ENCODE measurements around the gene PER3.
"Not testable (repeated sequence)": the region's sequence is repeated elsewhere in the genome, so short reads cannot be mapped to it uniquely, and the experiment has no call there.

Gene PER3

DNA sequence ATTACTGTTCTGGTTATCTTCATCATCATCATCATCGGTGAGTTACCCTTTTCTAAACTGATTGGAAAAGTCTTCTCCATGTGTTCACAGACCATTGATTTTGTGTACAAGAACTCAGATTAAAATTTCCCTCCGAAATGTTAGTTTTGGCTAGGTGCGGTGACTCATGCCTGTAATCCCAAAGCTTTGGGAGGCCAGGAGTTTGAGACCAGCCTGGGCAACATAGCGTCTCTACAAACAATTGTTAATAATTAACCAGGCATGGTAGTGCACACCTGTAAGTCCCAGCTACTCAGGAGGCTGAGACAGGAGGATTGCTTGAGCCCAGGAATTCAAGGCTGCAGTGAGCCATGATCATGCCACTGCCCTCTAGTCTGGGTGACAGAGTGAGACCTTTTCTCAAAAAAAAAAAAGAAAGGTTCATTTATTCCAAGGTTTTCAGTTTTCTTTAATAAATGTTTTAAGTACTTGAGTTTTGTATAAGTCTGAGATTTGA lies 5.9 kb upstream of the PER3 start:
- in situ Hi-C loops (cut with HindIII; ENCODE audit: low sequenced_read_pairs), result no loop called here

DNA sequence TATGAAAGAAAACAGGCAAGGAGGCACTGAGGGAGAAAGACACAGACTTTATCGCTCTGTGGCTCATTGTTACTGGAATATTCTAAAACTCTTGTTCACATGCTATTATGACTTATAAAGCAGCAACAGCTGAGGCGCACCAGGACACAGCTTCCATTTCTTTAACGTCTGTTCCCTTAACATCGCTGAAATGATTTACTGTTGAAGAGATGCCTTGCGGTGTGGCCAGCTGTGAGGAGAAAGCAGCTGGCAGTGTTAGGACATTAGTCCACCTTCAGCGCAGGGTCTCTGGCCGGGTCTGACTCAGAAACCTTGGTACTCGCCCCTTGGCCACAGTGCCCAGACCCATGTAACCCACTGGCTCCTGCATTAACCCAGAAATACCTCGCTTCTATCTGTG lies 3.1 kb upstream of the PER3 start:
- in situ Hi-C loops (cut with HindIII; ENCODE audit: low sequenced_read_pairs), result no loop called here

DNA sequence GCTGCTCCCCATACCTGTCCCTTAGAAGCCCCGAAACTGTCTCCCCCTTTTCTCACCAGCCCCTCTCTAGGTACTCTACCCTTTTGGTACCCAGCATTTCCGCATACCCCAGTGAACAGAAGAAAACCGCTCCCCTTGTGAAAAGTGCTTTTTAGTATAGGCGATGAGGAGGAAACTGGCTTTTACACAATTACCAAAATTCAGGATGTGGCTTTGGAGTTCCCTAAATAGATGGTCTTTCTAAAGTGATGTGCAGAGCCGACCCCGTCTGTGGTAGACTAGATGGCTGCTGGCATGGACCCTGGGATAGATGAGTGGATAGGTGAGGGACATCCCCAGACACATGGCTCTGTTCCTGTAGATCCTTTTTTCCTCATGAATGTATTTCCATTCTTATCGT lies 2.6 kb upstream of the PER3 start:
- in situ Hi-C loops (cut with HindIII; ENCODE audit: low sequenced_read_pairs), result no loop called here

DNA sequence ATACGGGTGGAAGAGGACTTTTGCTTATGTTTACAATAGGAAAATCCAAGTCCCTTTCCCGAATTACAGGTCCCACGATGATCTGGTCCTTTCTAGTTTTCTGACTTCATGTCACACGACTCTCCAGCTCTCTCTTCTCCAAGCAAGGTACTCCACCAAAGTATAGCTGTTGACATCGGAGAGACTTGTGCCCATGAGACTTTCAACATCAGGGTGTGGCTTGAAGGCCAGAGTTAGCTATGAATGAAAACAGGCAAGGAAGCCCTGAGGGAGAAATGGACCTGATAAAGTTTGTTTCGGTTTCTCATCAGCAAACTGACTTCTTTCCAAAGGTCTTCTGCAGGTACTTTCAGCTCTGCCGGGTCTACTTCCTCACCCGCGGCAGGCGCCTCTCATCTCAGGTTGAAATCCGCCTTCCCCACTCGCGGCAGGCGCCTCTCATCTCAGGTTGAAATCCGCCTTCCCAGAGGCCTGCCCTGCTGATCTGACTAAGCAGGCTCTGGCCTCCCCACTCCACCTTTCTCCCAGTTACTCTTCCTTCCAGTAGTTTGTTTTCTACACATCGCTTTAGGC lies 2.1 kb upstream of the PER3 start:
- in situ Hi-C loops (cut with HindIII; ENCODE audit: low sequenced_read_pairs), result no loop called here

DNA sequence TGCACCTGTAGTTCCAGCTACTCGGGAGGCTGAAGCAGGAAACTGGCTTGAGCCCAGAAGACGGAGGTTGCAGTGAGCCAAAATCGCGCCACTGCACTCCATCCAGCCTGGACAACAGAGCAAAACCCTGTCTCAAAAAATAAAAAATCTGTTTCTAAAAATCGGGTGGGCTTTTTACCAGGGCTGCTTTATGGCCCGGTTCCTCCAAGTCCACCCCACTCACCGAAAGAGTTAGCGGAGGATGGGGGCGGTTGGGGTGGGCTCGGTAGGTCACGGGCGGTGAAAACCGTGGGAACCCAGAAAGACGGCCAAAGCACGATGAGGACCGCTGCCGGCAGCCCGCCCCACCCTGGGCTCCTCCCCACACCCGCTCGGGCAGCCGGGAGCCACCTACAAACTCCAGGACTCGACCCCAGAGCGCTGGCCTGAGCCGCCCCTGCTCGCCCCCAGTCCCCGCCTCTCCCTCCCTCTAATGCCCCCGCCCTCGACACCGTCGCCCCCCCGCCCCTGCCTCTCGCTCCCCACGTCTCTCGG lies 846 bp upstream of the PER3 start:
- in situ Hi-C loops (cut with HindIII; ENCODE audit: low sequenced_read_pairs), result no loop called here

DNA sequence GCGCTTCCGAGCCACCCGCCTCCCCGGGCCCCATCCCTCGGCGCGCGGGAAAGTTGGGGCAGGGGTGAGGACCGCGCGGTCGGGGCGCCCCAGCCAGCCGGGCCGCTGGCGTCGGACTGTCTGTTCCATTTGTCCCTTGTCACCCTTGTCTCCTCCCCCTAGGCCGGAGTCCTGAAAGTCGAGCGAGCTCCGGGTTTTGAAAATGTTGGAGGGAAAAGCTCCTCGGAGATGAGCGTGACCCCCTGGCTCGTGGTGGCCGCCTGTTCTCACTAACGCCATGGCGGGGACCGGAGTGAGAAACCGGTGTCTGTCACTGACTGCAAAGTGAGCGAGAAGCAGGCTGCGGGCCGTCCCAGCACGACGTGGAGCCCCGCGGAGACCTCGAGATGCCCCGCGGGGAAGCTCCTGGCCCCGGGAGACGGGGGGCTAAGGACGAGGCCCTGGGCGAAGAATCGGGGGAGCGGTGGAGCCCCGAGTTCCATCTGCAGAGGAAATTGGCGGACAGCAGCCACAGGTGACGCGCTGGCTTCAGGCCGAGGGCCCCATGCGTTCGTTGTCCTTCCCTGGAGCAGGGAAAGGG lies 491 bp downstream of the PER3 start:
- in situ Hi-C loops (cut with HindIII; ENCODE audit: low sequenced_read_pairs), result no loop called here

DNA sequence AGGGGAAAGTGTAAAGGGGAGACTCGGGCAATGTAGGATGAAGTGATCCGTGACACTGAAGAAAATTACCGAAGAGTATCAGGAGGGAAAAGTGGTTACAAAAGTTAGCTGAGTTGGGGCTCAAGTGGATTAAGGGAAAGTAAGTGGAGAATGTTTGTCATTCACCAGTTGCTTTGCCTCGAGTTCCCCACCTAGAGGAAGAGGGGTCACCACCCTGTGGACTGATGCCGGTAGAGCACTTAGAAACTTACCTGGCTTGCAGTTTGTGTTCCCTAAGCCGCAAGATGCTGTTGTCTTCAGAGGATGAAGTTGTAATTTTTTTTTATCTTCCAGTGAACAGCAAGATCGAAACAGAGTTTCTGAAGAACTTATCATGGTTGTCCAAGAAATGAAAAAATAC lies 1.0 kb downstream of the PER3 start:
- in situ Hi-C loops (cut with HindIII; ENCODE audit: low sequenced_read_pairs), result no loop called here

DNA sequence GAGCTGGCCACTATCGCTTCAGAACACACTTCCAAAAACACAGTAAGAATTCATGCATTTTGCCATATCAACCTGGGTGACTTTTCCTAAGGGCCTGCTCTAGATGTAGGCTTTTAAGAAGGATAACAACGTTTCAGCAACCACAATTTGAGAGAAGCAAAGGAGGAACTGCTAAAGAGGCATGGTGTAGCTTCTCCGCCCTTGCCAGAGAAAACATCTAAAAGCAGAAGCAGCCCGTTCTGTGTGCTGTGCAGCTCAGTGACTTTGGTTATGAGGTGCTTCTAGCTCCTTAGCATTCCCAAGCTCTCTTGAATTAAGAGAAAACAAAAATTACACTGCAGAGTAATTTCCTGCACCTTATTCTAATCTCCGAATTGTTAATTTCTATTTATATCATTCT lies 2.7 kb downstream of the PER3 start:
- in situ Hi-C loops (cut with HindIII; ENCODE audit: low sequenced_read_pairs), result no loop called here

DNA sequence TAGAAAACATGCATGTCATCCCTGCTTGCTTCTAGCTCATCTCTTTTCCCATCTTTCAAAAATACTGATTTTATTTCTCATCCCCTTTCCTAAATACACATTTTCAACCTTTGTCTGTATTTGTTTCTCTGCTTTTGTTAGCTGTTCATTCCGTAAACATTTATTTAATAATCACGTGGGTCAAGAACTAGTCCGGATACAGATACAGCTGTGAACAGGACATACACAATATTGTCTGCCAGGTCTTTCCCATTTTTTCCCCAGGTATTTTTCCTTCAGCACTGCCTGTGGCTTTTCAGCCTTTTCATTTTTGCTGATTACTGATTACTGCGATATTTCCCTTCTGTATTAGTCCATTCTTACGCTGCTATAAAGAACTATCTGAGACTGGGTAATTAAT lies 5.7 kb downstream of the PER3 start:
- in situ Hi-C loops (cut with HindIII; ENCODE audit: low sequenced_read_pairs), result no loop called here

DNA sequence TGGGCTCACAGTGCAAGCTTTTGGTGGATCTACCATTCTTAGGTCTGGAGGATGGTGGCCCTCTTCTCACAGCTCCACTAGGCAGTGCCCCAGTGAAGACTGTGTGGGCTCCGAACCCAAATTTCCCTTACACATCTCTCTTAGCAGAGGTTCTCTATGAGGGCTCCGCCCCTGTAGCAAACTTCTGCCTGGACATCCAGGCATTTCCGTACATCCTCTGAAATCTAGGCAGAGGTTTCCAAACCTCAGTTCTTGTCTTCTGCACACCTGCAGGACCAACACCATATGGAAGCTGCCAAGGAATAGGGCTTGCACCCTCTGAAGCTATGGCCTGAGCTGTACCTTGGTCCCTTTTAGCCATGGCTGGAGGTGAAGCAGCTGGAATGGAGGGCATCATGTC lies 6.9 kb downstream of the PER3 start:
- in situ Hi-C loops (cut with HindIII; ENCODE audit: low sequenced_read_pairs), result not testable (repeated sequence)

DNA sequence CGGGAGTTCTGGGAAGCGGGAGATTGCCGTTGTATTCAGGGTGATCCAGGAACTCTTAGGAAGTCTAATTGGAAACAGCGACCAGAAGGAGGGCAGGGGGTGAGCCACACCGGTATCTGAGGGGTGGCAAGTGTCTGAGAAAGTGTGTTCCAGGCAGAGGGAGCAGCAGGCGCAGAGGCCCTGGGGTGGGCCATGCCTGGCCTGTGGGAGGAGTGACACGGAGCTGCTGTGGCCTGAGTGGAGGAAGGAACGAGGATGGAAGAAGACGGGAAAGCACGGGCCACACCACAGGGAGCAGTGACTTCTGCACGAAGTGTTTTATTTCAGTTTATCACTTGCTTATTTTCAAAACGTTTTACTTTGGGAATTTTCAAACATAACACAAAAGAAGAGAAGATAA lies 11.3 kb downstream of the PER3 start:
- in situ Hi-C loops (cut with HindIII; ENCODE audit: low sequenced_read_pairs), result no loop called here

DNA sequence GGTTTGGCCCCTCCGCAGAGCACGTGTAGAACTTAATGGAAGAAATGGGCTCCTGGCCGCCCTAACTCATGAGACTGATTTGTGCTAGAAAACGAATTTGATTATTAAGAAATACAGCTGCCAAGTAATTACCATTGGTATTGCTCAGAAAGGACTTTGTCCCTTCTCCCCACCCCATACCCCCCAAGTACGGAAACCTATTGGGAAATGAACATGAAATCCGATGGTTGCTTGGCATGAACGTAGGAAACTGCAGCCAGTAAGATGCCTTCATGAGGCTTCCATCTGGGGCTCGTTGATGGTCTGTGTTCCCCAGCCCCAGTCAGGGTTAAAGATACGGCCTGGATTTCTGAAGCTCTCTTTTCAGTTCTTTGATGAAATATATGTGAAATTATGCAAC lies 21.4 kb downstream of the PER3 start:
- in situ Hi-C loops (cut with HindIII; ENCODE audit: low sequenced_read_pairs), result no loop called here

DNA sequence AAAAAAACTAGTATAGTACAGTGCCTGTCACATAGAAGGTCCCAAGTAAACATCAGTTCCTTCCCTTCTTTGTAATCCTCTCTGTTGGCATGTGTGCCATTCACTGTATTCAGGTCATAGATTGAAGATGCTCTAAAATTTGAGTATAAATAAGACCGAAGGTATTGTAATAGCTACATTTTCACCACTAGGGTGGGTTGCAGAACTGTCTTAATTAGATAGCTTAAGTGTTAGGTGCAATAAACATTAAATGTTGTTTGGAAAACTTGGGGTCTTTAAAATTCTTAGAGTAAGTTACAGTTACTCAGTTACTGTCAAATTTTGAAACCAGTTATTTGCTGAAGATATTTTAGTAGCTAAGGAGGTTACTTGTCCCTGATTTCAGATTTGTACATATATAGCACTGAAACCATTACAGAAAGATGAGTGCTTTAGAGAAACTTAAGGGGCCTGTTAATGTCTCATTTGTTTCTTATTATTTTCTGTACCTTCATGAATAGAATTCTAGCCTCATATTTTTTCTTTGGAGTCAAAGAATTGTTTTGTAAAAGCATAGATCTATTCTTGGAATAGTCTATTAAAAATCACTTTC lies 24.3 kb downstream of the PER3 start:
- in situ Hi-C loops (cut with HindIII; ENCODE audit: low sequenced_read_pairs), result no loop called here

DNA sequence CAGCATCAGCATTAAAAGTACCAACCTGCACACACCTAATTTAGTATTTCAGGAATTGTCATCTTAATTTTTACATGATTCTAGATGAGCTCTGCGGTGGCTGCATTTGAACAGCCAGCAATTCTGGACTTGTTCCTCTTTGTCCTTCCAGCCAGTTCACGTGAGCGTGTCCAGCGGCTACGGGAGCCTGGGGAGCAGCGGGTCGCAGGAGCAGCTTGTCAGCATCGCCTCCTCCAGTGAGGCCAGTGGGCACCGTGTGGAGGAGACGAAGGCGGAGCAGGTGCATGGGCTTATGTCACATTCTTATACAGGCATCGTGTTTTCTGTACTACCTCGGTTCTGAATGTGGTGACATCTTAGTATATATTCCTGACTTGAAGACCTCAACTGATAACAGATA lies 25.7 kb downstream of the PER3 start:
- in situ Hi-C loops (cut with HindIII; ENCODE audit: low sequenced_read_pairs), result no loop called here

DNA sequence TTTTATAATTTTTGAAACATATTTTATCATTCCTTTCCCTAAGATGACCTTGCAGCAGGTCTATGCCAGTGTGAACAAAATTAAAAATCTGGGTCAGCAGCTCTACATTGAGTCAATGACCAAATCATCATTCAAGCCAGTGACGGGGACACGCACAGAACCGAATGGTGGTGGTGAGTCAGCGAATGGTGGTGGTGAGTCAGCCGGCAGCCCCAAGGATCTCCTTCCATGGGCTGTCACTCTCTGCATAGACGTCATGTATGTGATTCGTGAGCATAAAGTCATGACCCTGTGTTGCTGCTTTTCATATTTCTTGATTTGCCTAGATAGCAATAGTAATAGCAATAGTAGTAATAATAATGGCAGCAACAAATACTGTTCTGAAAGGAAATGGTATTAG lies 26.3 kb downstream of the PER3 start:
- in situ Hi-C loops (cut with HindIII; ENCODE audit: low sequenced_read_pairs), result no loop called here

DNA sequence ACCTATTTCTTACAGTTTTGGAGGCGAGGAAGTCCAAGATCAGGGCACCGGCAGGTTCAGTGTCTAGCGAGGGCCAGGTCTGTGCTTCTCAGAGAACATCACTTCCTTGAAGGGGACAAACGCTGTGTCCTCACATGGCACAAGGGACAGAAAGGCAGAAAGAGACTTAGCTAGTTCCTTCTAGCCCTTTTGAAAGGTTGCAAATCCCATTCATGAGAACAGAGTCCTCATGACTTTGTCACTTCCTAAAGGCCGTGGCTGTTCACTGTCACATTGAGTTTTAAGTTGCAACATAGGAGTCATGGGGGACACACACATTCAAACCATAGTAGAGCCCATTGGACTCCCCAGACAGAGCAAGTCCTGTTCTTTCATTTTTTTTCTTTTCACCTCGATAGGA lies 27.4 kb downstream of the PER3 start:
- in situ Hi-C loops (cut with HindIII; ENCODE audit: low sequenced_read_pairs), result no loop called here

DNA sequence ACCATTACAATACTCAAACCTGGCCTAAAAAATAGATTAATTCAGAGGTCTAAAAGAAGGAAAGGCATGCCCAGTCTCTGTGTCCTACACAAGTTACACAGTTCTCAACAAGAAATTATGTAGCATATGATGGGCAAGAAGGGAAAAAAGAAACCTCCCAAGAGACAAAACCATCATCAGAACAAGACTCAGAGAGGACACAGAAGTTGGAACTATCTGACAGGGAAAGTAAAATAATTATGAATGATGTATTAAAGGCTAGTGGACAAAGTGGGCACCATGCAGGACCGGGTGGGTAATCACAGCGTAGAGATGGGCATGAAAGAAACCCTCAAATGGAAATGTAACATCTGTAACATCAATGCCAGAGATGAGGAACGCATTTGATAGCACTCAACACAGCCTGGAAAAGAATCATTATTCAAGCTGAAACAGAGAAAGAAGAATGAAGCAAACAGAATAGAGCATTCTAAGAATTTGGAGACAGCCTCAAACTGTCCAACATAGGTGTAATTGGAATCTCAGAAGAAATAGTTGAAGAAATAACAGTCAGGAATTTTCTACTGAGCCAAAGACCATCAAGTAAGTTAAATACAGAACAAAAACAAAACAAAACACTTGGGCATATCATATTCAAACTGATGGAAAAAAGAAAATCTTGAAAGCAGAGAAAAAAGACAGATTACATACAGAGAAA lies 29.7 kb downstream of the PER3 start:
- in situ Hi-C loops (cut with HindIII; ENCODE audit: low sequenced_read_pairs), result no loop called here

DNA sequence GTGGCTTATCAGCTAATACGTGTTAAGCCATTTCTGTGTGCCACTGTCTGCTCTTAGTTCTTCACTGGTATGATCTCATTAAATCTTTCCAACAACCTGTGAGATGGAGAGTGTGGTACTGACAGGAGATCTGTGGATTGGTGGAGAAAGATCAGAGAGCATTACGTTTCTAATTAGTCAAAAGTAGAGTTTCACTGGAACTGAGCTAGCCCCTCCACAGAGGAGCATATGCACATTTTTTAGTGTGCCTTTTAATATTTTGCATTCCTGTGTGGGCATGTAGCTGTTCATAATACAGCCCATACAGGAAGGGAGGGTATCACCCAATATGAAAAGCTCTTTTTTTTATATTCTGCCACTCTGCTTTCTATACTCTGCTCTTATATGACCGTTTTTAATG lies 37.2 kb downstream of the PER3 start:
- in situ Hi-C loops (cut with HindIII; ENCODE audit: low sequenced_read_pairs), result no loop called here

DNA sequence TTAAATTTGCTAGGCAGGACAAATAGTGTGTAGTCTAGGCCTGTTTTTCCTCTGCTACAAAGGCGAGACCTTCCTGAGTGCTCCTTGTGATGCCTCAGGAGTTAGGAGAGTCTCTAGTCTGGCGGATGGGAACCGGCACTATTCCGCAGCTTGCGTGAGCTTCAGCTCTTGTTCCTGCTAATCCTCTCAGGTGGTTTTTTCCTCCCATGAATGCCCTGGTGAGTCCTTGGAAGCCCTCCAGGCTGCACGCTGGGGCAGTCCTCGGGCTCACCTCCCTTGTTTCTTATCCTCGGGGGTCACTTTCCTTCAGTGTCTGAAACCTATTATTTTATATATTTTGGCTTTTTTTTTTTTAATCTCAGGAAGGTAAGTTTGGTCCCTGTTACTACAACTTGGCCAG lies 40.6 kb downstream of the PER3 start:
- in situ Hi-C loops (cut with HindIII; ENCODE audit: low sequenced_read_pairs), result no loop called here

DNA sequence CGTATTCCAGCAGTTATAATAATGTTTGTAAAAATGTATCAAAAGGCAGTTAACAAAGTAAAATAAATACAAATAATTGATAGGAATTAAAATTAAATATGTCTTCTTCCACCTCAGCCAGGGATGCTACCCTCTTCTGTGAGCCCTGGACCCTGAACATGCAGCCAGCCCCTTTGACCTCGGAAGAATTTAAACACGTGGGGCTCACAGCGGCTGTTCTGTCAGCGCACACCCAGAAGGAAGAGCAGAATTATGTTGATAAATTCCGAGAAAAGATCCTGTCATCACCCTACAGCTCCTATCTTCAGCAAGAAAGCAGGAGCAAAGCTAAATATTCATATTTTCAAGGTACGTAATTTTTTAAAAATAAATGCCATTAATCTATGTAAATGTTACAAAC lies 42.3 kb downstream of the PER3 start:
- in situ Hi-C loops (cut with HindIII; ENCODE audit: low sequenced_read_pairs), result no loop called here

DNA sequence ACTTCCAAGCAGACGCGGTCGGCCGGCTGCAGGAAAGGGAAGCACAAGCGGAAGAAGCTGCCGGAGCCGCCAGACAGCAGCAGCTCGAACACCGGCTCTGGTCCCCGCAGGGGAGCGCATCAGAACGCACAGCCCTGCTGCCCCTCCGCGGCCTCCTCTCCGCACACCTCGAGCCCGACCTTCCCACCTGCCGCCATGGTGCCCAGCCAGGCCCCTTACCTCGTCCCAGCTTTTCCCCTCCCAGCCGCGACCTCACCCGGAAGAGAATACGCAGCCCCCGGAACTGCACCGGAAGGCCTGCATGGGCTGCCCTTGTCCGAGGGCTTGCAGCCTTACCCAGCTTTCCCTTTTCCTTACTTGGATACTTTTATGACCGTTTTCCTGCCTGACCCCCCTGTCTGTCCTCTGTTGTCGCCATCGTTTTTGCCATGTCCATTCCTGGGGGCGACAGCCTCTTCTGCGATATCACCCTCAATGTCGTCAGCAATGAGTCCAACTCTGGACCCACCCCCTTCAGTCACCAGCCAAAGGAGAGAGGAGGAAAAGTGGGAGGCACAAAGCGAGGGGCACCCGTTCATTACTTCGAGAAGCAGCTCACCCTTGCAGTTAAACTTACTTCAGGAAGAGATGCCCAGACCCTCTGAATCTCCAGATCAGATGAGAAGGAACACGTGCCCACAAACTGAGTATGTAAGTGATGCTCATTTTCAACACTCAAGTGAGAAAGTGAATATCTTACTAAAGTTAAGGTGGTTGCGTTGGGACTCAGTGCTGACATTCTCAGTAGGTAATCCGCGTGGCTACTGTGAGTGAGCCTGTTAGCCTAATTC lies 43.2 kb downstream of the PER3 start:
- in situ Hi-C loops (cut with HindIII; ENCODE audit: low sequenced_read_pairs), result no loop called here
